ENCODE measurements around the gene PROM1. TPM values are rescaled to one million over a fixed set of nuclear protein-coding genes. Genes with fewer than 3 reads are reported as not detected.

Gene PROM1
- total RNA-seq, 1 donor from 2014 or later: 0.93 TPM

DNA sequence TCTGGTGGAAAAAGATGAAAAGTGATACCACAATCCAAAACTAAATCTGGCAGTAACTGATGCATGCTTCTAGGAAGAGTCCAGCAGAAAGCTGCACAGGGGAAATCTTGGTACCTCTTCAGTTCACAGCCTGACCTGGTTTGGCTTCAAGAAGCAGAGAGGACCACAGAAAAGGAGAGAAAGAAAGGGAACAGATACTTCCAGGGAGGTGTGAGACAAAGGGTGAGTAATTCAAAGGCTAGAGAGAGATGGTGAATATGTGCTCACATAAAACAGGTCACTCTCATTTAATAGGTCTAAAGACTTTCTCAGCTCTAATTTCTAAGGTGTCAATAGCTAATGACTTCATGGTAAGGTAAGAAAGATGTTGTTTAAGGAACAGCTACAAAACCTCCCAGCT is 132.0 kb downstream of the PROM1 start:
- Histone ChIP-seq H3K27me3 (peaks cover 3% of the 10 kb centered on the region), H3K4me3 (no peak overlapping the region), H3K36me3 (no peaks in the 10 kb centered on the region), H3K4me1 (no peaks in the 10 kb centered on the region), H3K27ac (no peak overlapping the region), H3K9me3 (no peaks in the 10 kb centered on the region)
- TF ChIP-seq, protein P1, sequence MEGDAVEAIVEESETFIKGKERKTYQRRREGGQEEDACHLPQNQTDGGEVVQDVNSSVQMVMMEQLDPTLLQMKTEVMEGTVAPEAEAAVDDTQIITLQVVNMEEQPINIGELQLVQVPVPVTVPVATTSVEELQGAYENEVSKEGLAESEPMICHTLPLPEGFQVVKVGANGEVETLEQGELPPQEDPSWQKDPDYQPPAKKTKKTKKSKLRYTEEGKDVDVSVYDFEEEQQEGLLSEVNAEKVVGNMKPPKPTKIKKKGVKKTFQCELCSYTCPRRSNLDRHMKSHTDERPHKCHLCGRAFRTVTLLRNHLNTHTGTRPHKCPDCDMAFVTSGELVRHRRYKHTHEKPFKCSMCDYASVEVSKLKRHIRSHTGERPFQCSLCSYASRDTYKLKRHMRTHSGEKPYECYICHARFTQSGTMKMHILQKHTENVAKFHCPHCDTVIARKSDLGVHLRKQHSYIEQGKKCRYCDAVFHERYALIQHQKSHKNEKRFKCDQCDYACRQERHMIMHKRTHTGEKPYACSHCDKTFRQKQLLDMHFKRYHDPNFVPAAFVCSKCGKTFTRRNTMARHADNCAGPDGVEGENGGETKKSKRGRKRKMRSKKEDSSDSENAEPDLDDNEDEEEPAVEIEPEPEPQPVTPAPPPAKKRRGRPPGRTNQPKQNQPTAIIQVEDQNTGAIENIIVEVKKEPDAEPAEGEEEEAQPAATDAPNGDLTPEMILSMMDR (IDR thresholded peaks at IDR 0.05): no peak
- DNase-seq (no peak), ATAC-seq (no peak)
- intact Hi-C loops (cut with DNase I): no loop called here

DNA sequence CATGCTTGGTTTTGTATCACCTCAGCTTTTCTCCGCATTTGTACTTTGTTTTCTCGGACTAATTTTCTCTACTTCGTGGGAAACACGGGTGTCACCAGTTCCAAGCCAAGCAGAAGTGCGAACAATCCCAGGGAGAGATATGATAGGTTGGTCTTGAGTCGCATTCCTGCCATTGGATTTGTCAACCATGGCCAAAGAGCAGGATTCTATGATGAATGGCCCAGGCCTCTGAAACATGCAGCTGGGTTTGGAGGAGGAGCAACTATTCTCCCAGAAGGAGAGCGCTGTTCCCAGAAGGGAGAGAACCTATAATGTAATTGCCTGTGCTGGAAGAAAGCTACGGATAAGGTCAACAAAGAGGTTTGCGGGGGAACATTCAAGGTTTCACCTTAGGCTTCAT is 135.0 kb downstream of the PROM1 start:
- H3K27ac ChIP-seq: no peak overlapping the region

DNA sequence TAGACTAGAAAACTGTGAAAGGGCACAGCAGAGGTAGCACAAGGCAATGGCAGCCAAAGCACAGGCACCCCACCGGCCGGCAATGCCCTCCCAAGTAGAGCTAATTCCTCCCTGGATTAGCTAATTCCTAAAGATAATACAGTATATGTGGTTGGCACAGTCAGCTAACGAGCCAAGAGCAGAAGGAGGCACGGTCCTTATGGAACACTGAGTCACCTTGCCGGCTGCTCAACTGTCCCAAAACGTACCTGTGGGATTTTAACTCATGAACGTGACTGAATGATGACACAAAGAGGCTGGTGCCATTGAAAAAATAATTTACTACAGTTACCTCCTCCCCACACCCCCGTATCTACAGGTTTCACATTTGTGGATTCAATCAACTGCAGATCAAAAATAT is 136.1 kb downstream of the PROM1 start:
- intact Hi-C loops (cut with DNase I): no loop called here

More for the DNA sequence above, 135.0 kb downstream of the PROM1 start:
- no peaks in the 10 kb centered on the region for H3K36me3 ChIP-seq
- no peaks in the 10 kb centered on the region for H3K4me1 ChIP-seq
- ATAC-seq (no peak), DNase-seq (no peak)
- TF ChIP-seq, protein P1 (IDR thresholded peaks at IDR 0.05): no peak
- H3K9me3 ChIP-seq: no peaks in the 10 kb centered on the region
- intact Hi-C loops (cut with DNase I): no loop called here
- no peak overlapping the region for H3K4me3 ChIP-seq
- peaks cover 3% of the 10 kb centered on the region for H3K27me3 ChIP-seq

DNA sequence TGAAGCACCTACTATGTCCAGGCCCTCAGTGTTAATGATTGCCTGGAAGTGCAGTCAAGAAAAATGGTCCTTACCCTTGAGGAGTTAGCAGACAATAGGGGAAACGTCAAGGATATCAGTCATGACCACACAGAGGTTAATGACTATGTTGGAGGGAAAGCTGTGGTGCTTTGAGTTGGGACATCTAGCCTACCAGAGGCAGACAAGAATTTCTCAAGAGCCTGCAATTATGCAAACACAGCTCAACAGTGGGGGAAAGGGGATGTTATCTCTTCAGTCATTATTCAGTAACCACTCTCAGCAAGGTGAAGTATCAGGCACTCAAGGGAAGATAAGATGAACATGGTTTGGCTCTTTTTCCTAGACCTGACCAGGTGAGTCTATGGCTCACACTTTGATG is 138.3 kb downstream of the PROM1 start:
- no peak for DNase-seq
- no peaks in the 10 kb centered on the region for H3K9me3 ChIP-seq
- peaks cover 3% of the 10 kb centered on the region for H3K27me3 ChIP-seq
- H3K4me3 ChIP-seq: no peak overlapping the region
- no peaks in the 10 kb centered on the region for H3K36me3 ChIP-seq
- intact Hi-C loops (cut with DNase I): no loop called here
- peak; percentile 81 for ATAC-seq
- TF ChIP-seq, protein P1 (IDR thresholded peaks at IDR 0.05): no peak
- no peaks in the 10 kb centered on the region for H3K4me1 ChIP-seq
- no peak overlapping the region for H3K27ac ChIP-seq

More for the DNA sequence above, 136.1 kb downstream of the PROM1 start:
- DNase-seq (no peak), ATAC-seq (no peak)
- H3K4me3 ChIP-seq: no peak overlapping the region
- TF ChIP-seq, protein P1 (IDR thresholded peaks at IDR 0.05): no peak
- peaks cover 3% of the 10 kb centered on the region for H3K27me3 ChIP-seq
- H3K4me1 ChIP-seq: no peaks in the 10 kb centered on the region
- H3K36me3 ChIP-seq: no peaks in the 10 kb centered on the region
- H3K9me3 ChIP-seq: no peaks in the 10 kb centered on the region
- H3K27ac ChIP-seq: no peak overlapping the region

DNA sequence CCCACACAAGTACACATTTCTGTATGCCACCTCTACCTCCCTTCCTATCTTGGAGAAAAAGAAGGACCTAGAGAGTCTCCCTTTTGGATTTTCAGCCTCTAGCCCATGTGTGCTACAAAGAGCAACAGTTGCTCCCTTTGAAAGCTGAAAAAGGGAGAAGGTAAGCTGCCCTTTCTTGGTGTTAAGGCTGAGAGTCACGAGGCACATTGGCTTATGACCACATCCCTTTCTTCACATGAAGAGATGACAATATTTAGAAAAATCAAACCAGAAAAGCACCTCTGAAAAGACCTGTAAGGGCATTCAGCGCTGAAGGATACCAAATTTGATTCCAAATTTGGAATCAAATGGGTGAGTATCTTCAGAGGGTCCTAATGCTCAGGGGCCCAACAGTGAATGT is 138.9 kb downstream of the PROM1 start:
- Histone ChIP-seq H3K4me3 (no peak overlapping the region), H3K4me1 (no peaks in the 10 kb centered on the region), H3K27me3 (peaks cover 3% of the 10 kb centered on the region), H3K27ac (no peak overlapping the region), H3K36me3 (no peaks in the 10 kb centered on the region), H3K9me3 (no peaks in the 10 kb centered on the region)
- DNase-seq: no peak
- TF ChIP-seq, protein P1 (IDR thresholded peaks at IDR 0.05): no peak
- no peak for ATAC-seq
- intact Hi-C loops (cut with DNase I): no loop called here

DNA sequence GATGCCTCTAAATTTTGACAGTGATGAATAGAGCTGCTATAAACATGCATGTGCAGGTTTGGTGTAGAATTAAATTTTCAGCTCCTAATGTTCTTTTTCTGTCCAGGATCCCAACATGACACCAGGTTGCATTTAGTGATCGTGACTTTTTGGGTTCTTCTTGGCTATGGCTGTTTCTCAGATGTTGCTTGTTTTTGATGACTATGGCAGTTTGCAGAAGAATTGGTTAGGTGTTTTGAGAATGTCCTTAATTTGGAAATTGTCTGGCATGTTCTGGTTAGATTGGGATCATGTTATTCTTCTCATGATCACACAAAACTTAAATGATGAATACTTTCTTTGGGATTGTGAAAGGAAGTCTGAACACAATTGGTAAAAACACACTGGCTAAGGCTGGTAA is 141.5 kb downstream of the PROM1 start:
- TF ChIP-seq, protein P1 (IDR thresholded peaks at IDR 0.05): no peak
- ATAC-seq (no peak), DNase-seq (no peak)
- peaks cover 3% of the 10 kb centered on the region for H3K27me3 ChIP-seq
- no peaks in the 10 kb centered on the region for H3K9me3 ChIP-seq
- H3K4me1 ChIP-seq: no peaks in the 10 kb centered on the region
- H3K4me3 ChIP-seq: no peak overlapping the region
- no peak overlapping the region for H3K27ac ChIP-seq
- H3K36me3 ChIP-seq: no peaks in the 10 kb centered on the region
- intact Hi-C loops (cut with DNase I): no loop called here

Data from upper lobe of right lung (tissue), 1 donor.